Keratinocyte (primary cell): Measurements from ENCODE around the gene JCAD. TPM values are rescaled to one million over a fixed set of nuclear protein-coding genes. Genes with fewer than 3 reads are reported as not detected.

Experiments used
- DNase-seq: peaks from one replicate; pipeline ENCODE4 v3.0.0-alpha.2; 2011; ENCODE audit warnings: low read depth, missing footprints, low spot score
- FAIRE-seq: peaks from 2 replicates; lab custom pipeline; 2011; peaks lifted over from hg19 to GRCh38; lab: Jason Lieb, UNC
- H2AFZ ChIP-seq: 2 replicates; pipeline ENCODE4 v1.6.0; 2012; ENCODE audit warnings: low read length, control low read depth, inconsistent platforms; ENCODE audit not compliant: control insufficient read depth
- H3K27ac ChIP-seq: 2 replicates; pipeline ENCODE4 v1.5.1; 2011; ENCODE audit warnings: low read length; ENCODE audit not compliant: control insufficient read depth, insufficient read depth
- H3K27me3 ChIP-seq: 3 replicates; pipeline ENCODE4 v1.6.0; 2011; ENCODE audit warnings: low read length; ENCODE audit not compliant: control insufficient read depth, insufficient read depth; ENCODE audit errors: extremely low read depth
- H3K36me3 ChIP-seq, 2 experiments: 2 replicates in 1 of 2; 3 replicates in 1 of 2; pipeline ENCODE4 v1.5.1; 2011; ENCODE audit warnings: low read length in 2 of 2, mild to moderate bottlenecking in 1 of 2; ENCODE audit not compliant: control insufficient read depth in 2 of 2, insufficient read depth in 2 of 2; ENCODE audit errors: extremely low read depth in 1 of 2
- H3K4me1 ChIP-seq: 3 replicates; pipeline ENCODE4 v1.5.1; 2011; ENCODE audit warnings: low read length; ENCODE audit not compliant: control insufficient read depth, insufficient read depth; ENCODE audit errors: extremely low read depth
- H3K4me2 ChIP-seq: 3 replicates; pipeline ENCODE4 v1.6.0; 2011; ENCODE audit warnings: low read depth, low read length; ENCODE audit not compliant: control insufficient read depth, insufficient read depth; ENCODE audit errors: extremely low read depth
- H3K4me3 ChIP-seq, 3 experiments: fragments of 200-600 bp in 1 of 3; sonication (generic) in 1 of 3; 2 replicates in 2 of 3; 3 replicates in 1 of 3; pipeline ENCODE4 v1.5.1; 2011 to 2016; ENCODE audit warnings: low read length in 3 of 3, mild to moderate bottlenecking in 3 of 3, control low read depth in 2 of 3, inconsistent platforms in 1 of 3, low read depth in 1 of 3, mixed read lengths in 1 of 3, mixed run types in 1 of 3, moderate library complexity in 1 of 3; ENCODE audit not compliant: control insufficient read depth in 2 of 3, insufficient read depth in 2 of 3; ENCODE audit errors: extremely low read depth in 1 of 3
- H3K79me2 ChIP-seq: 2 replicates; pipeline ENCODE4 v1.6.0; 2012; ENCODE audit warnings: low read length; ENCODE audit not compliant: control insufficient read depth, insufficient read depth
- H3K9ac ChIP-seq: 3 replicates; pipeline ENCODE4 v1.6.0; 2011; ENCODE audit warnings: low read length; ENCODE audit not compliant: control insufficient read depth, insufficient read depth; ENCODE audit errors: extremely low read depth
- H3K9me1 ChIP-seq: 3 replicates; pipeline ENCODE4 v1.6.0; 2011; ENCODE audit warnings: low read length; ENCODE audit not compliant: control insufficient read depth, insufficient read depth; ENCODE audit errors: extremely low read depth
- H3K9me3 ChIP-seq: 2 replicates; pipeline ENCODE4 v1.5.1; 2012; ENCODE audit warnings: low read depth, low read length; ENCODE audit not compliant: control insufficient read depth
- H4K20me1 ChIP-seq: 3 replicates; pipeline ENCODE4 v1.6.0; 2011; ENCODE audit warnings: low read length; ENCODE audit not compliant: control insufficient read depth, insufficient read depth; ENCODE audit errors: extremely low read depth
- EZH2 ChIP-seq: IDR thresholded peaks from one replicate; pipeline ENCODE4 v1.6.1; 2012; ENCODE audit warnings: inconsistent platforms, mild to moderate bottlenecking, low read length, moderate library complexity
- dilution Hi-C: fragments of 300-500 bp; cut with MboI; formaldehyde crosslinking; loops from one replicate; pipeline ENCODE4 v1.7.0; 2020; ENCODE audit warnings: low sequenced_read_pairs; ENCODE audit not compliant: extremely low pct_ligation_motif_present
- polyA plus RNA-seq, 5 experiments: library from polyadenylated mRNA; depleted of rRNA in 3 of 5; stranded (reverse) in 3 of 5; stranded (forward) in 1 of 5; unstranded in 1 of 5; fragments of >200 nt; gene quantifications; 1 replicate in 1 of 5; 2 replicates in 3 of 5; 3 replicates in 1 of 5; pipeline versions ENCODE4 v1.2.1 to v1.2.3, GENCODE V29; 2011 to 2012; ENCODE audit warnings: missing spikeins in 2 of 5, low read depth in 1 of 5, low replicate concordance in 1 of 5
- TF ChIP-seq, protein P1 (sequence below), 3 experiments: IDR thresholded peaks in 1 of 3; conservative IDR thresholded peaks in 1 of 3; optimal IDR thresholded peaks in 1 of 3; 2 replicates in 2 of 3; 3 replicates in 1 of 3; pipeline versions ENCODE3 to v1.5.1; 2011; ENCODE audit warnings: low read length in 3 of 3, mild to moderate bottlenecking in 3 of 3, moderate library complexity in 2 of 3, control low read depth in 1 of 3, inconsistent platforms in 1 of 3; ENCODE audit not compliant: insufficient read depth in 2 of 3; ENCODE audit errors: extremely low read depth in 1 of 3

The JCAD gene
- polyA plus RNA-seq, 1 donor (not counting 4 experiments of a cell fraction or from before 2014, with no cell fraction given), result 0.10 TPM

GRCh38 chr10:30051220-30051619 is 8.2 kb downstream of the JCAD start:
- Histone ChIP-seq H4K20me1 (no peaks in the 10 kb centered on the region), H3K27me3 (no peaks in the 10 kb centered on the region), H2AFZ (no peak overlapping the region), H3K4me1 (no peaks in the 10 kb centered on the region), H3K9me3 (no peaks in the 10 kb centered on the region), H3K27ac (no peak overlapping the region), H3K9ac (no peak overlapping the region), H3K36me3 (no peaks in the 10 kb centered on the region), H3K4me3 (no peak overlapping the region), H3K4me2 (no peak overlapping the region), H3K79me2 (no peaks in the 10 kb centered on the region), H3K9me1 (no peaks in the 10 kb centered on the region)
- DNase-seq, result no peak
- FAIRE-seq, result no peak
- TF ChIP-seq, protein P1, sequence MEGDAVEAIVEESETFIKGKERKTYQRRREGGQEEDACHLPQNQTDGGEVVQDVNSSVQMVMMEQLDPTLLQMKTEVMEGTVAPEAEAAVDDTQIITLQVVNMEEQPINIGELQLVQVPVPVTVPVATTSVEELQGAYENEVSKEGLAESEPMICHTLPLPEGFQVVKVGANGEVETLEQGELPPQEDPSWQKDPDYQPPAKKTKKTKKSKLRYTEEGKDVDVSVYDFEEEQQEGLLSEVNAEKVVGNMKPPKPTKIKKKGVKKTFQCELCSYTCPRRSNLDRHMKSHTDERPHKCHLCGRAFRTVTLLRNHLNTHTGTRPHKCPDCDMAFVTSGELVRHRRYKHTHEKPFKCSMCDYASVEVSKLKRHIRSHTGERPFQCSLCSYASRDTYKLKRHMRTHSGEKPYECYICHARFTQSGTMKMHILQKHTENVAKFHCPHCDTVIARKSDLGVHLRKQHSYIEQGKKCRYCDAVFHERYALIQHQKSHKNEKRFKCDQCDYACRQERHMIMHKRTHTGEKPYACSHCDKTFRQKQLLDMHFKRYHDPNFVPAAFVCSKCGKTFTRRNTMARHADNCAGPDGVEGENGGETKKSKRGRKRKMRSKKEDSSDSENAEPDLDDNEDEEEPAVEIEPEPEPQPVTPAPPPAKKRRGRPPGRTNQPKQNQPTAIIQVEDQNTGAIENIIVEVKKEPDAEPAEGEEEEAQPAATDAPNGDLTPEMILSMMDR (optimal IDR thresholded peaks at IDR 0.05 in 1 of 3, IDR thresholded peaks at IDR 0.05 in 1 of 3, conservative IDR thresholded peaks at IDR 0.05 in 1 of 3; ENCODE audit: extremely low read depth in 1 of 3, insufficient read depth in 2 of 3, low read length in 3 of 3), result no peak
- no peak for TF ChIP-seq EZH2
- dilution Hi-C loops, result no loop called here

DNA sequence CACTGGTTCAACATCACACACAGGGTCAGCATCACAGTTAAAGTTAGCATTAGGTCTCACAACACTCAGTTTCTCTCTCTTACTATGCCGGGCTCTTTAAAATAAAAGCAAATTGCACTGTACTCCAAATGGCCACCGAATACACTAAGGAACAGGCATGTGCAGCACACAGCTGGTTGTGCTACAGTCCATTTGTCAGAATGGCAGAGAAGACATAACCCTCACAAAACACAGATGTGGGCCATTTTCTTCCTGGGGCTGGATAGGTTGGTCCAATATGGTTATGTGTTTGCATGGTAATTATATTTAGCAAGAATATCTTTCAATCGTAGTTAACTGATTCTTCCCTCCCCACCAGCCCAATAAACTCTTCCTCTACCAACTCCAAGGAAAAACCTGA is 9.0 kb downstream of the JCAD start:
- Histone ChIP-seq H3K79me2 (no peaks in the 10 kb centered on the region), H3K4me3 (no peak overlapping the region), H3K36me3 (no peaks in the 10 kb centered on the region), H3K9ac (no peak overlapping the region), H3K9me1 (no peaks in the 10 kb centered on the region), H3K9me3 (no peaks in the 10 kb centered on the region), H4K20me1 (no peaks in the 10 kb centered on the region), H3K27me3 (no peaks in the 10 kb centered on the region), H3K27ac (no peak overlapping the region), H3K4me2 (no peak overlapping the region), H2AFZ (no peak overlapping the region), H3K4me1 (no peaks in the 10 kb centered on the region)
- no peak for DNase-seq
- TF ChIP-seq EZH2, result no peak
- TF ChIP-seq, protein P1 (optimal IDR thresholded peaks at IDR 0.05 in 1 of 3, IDR thresholded peaks at IDR 0.05 in 1 of 3, conservative IDR thresholded peaks at IDR 0.05 in 1 of 3; ENCODE audit: extremely low read depth in 1 of 3, insufficient read depth in 2 of 3, low read length in 3 of 3), result no peak
- dilution Hi-C loops, result no loop called here
- FAIRE-seq, result no peak
